Measurements from ENCODE around the gene MBD1. TPM values are rescaled to one million over a fixed set of nuclear protein-coding genes. Genes with fewer than 3 reads are reported as not detected.
A peak's percentile ranks its signal among the peaks of the same experiment; 100 is the strongest.

MBD1 gene
- total RNA-seq, 2 donors from 2014 or later, result 77.1 to 79.6 TPM

GRCh38 chr18:50282521-50283335 is 1.4 kb upstream of the MBD1 start:
- no peak overlapping the region for H3K9ac ChIP-seq (ENCODE audit: extremely low read depth, low read length, poor library complexity, severe bottlenecking)
- DNase-seq, result no peak
- no peak for TF ChIP-seq CTCF (conservative IDR thresholded peaks at IDR 0.05)
- H3K4me1 ChIP-seq (ENCODE audit: control insufficient read depth, insufficient read depth, low read length), result no peaks in the 10 kb centered on the region
- H3K36me3 ChIP-seq (ENCODE audit: control insufficient read depth, insufficient read depth, low read length), result peaks cover 31% of the 10 kb centered on the region
- no peak overlapping the region for H3K4me3 ChIP-seq (ENCODE audit: low read length)
- H3K9me3 ChIP-seq (ENCODE audit: control insufficient read depth, low read length), result peaks cover 10% of the 10 kb centered on the region
- Mint-ChIP-seq H3K27ac (no peak overlapping the region), H3K4me3 (peak overlapping the region; percentile 98), H3K9me3 (no peaks in the 10 kb centered on the region), H3K27me3 (ENCODE audit: insufficient read depth) (no peaks in the 10 kb centered on the region), H3K36me3 (ENCODE audit: low read depth) (peaks cover 52% of the 10 kb centered on the region), H3K4me1 (peaks cover 31% of the 10 kb centered on the region)
- H3K27ac ChIP-seq (ENCODE audit: low read depth, low read length), result no peak overlapping the region
- H3K27me3 ChIP-seq (ENCODE audit: control insufficient read depth, insufficient read depth, low read length, poor library complexity, severe bottlenecking), result no peaks in the 10 kb centered on the region
- WGBS, 2 experiments (ENCODE audit: insufficient coverage in 1 of 2, insufficient read length in 1 of 2), result 95% methylated on average over 36 to 42 of the region's 42 CpGs

GRCh38 chr18:50281972-50282520 is 723 bp upstream of the MBD1 start:
- H3K36me3 ChIP-seq (ENCODE audit: control insufficient read depth, insufficient read depth, low read length), result peaks cover 31% of the 10 kb centered on the region
- H3K27ac Mint-ChIP-seq, result peak overlapping the region; percentile 55
- no peak overlapping the region for H3K27ac ChIP-seq (ENCODE audit: low read depth, low read length)
- TF ChIP-seq CTCF (conservative IDR thresholded peaks at IDR 0.05), result no peak
- peaks cover 29% of the 10 kb centered on the region for H3K4me1 Mint-ChIP-seq
- H3K4me3 Mint-ChIP-seq, result peak overlapping the region; percentile 98
- no peaks in the 10 kb centered on the region for H3K27me3 Mint-ChIP-seq (ENCODE audit: insufficient read depth)
- H3K9ac ChIP-seq (ENCODE audit: extremely low read depth, low read length, poor library complexity, severe bottlenecking), result peak overlapping the region; percentile 75
- H3K4me1 ChIP-seq (ENCODE audit: control insufficient read depth, insufficient read depth, low read length), result no peaks in the 10 kb centered on the region
- WGBS, 2 experiments (ENCODE audit: insufficient coverage in 1 of 2, insufficient read length in 1 of 2), result 42 to 69% methylated on average over 18 to 35 of the region's 35 CpGs
- no peak for DNase-seq
- H3K4me3 ChIP-seq (ENCODE audit: low read length), result peak overlapping the region; percentile 100
- no peaks in the 10 kb centered on the region for H3K9me3 Mint-ChIP-seq
- no peaks in the 10 kb centered on the region for H3K27me3 ChIP-seq (ENCODE audit: control insufficient read depth, insufficient read depth, low read length, poor library complexity, severe bottlenecking)
- H3K36me3 Mint-ChIP-seq (ENCODE audit: low read depth), result peaks cover 53% of the 10 kb centered on the region
- H3K9me3 ChIP-seq (ENCODE audit: control insufficient read depth, low read length), result peaks cover 10% of the 10 kb centered on the region

GRCh38 chr18:50280707-50281294 is 522 bp downstream of the MBD1 start:
- 3 to 5% methylated on average over 10 to 16 of the region's 16 CpGs for WGBS, 2 experiments (ENCODE audit: insufficient coverage in 1 of 2, insufficient read length in 1 of 2)
- H3K4me1 Mint-ChIP-seq, result peaks cover 20% of the 10 kb centered on the region

More at GRCh38 chr18:50280707-50281294, 522 bp downstream of the MBD1 start:
- Mint-ChIP-seq H3K27ac (peak overlapping the region; percentile 91), H3K27me3 (ENCODE audit: insufficient read depth) (no peaks in the 10 kb centered on the region), H3K36me3 (ENCODE audit: low read depth) (peaks cover 61% of the 10 kb centered on the region), H3K4me3 (peak overlapping the region; percentile 98), H3K9me3 (no peaks in the 10 kb centered on the region)
- peaks cover 10% of the 10 kb centered on the region for H3K9me3 ChIP-seq (ENCODE audit: control insufficient read depth, low read length)
- H3K27ac ChIP-seq (ENCODE audit: low read depth, low read length), result peak overlapping the region; percentile 78
- no peak for TF ChIP-seq CTCF (conservative IDR thresholded peaks at IDR 0.05)
- H3K36me3 ChIP-seq (ENCODE audit: control insufficient read depth, insufficient read depth, low read length), result peaks cover 44% of the 10 kb centered on the region
- DNase-seq, result no peak
- peak overlapping the region; percentile 75 for H3K9ac ChIP-seq (ENCODE audit: extremely low read depth, low read length, poor library complexity, severe bottlenecking)
- H3K4me1 ChIP-seq (ENCODE audit: control insufficient read depth, insufficient read depth, low read length), result no peaks in the 10 kb centered on the region
- H3K4me3 ChIP-seq (ENCODE audit: low read length), result peak overlapping the region; percentile 100
- H3K27me3 ChIP-seq (ENCODE audit: control insufficient read depth, insufficient read depth, low read length, poor library complexity, severe bottlenecking), result no peaks in the 10 kb centered on the region

Data from endodermal cell (in vitro differentiated cells).